HG03095 (cell line): ENCODE measurements around the gene PSMC4.
"Not testable (repeated sequence)": the region's sequence is repeated elsewhere in the genome, so short reads cannot be mapped to it uniquely, and the experiment has no call there.

Experiments used
- ATAC-seq: cut with Tn5 transposase; IDR thresholded peaks from one replicate; pipeline ENCODE4 v1.9.1; 2021; ENCODE audit warnings: moderate library complexity; ENCODE audit not compliant: unreplicated experiment

The PSMC4 gene

GRCh38 chr19:39943586-39943985, 27.4 kb upstream of the PSMC4 start:
- no peak for ATAC-seq

- no peak for ATAC-seq
Measured at GRCh38 chr19:39946532-39946931, 24.4 kb upstream of the PSMC4 start.

GRCh38 chr19:39949026-39949747, 21.8 kb upstream of the PSMC4 start:
- no peak for ATAC-seq

- ATAC-seq, result no peak
Measured at GRCh38 chr19:39951065-39951650, 19.8 kb upstream of the PSMC4 start.

GRCh38 chr19:39951686-39952085, 19.3 kb upstream of the PSMC4 start:
- no peak for ATAC-seq

GRCh38 chr19:39953915-39954314, 17.1 kb upstream of the PSMC4 start:
- ATAC-seq, result no peak

GRCh38 chr19:39957886-39958285, 13.1 kb upstream of the PSMC4 start:
- ATAC-seq, result not testable (repeated sequence)

- ATAC-seq, result not testable (repeated sequence)
Measured at GRCh38 chr19:39958942-39959341, 12.0 kb upstream of the PSMC4 start.

- not testable (repeated sequence) for ATAC-seq
Measured at GRCh38 chr19:39959407-39959806, 11.6 kb upstream of the PSMC4 start.

GRCh38 chr19:39963898-39964297, 7.1 kb upstream of the PSMC4 start:
- ATAC-seq, result no peak

GRCh38 chr19:39966617-39967016, 4.3 kb upstream of the PSMC4 start:
- no peak for ATAC-seq

GRCh38 chr19:39967561-39967960, 3.4 kb upstream of the PSMC4 start:
- ATAC-seq, result no peak

- ATAC-seq, result no peak
Measured at GRCh38 chr19:39968789-39969188, 2.2 kb upstream of the PSMC4 start.

- ATAC-seq, result no peak
Measured at GRCh38 chr19:39969266-39969665, 1.7 kb upstream of the PSMC4 start.

- ATAC-seq, result no peak
Measured at GRCh38 chr19:39969681-39970424, 1.1 kb upstream of the PSMC4 start.

GRCh38 chr19:39970425-39970674, 615 bp upstream of the PSMC4 start:
- no peak for ATAC-seq

- ATAC-seq, result no peak
Measured at GRCh38 chr19:39971380-39972035, 543 bp downstream of the PSMC4 start.

GRCh38 chr19:39974377-39975155, 3.6 kb downstream of the PSMC4 start:
- ATAC-seq, result no peak

- ATAC-seq, result no peak
Measured at GRCh38 chr19:39982883-39983282, 11.9 kb downstream of the PSMC4 start.

- no peak for ATAC-seq
Measured at GRCh38 chr19:39983695-39984300, 12.8 kb downstream of the PSMC4 start.

- no peak for ATAC-seq
Measured at GRCh38 chr19:39986643-39987042, 15.7 kb downstream of the PSMC4 start.
